ENCODE data around the gene CFD. TPM values are rescaled to one million over a fixed set of nuclear protein-coding genes. Genes with fewer than 3 reads are reported as not detected.

CFD gene
- total RNA-seq, 2 donors from 2014 or later: 0.53 TPM; not detected in 1

- DNase-seq (ENCODE audit: low spot score) (no peak), ATAC-seq (peak; percentile 34 to 52)
- Mint-ChIP-seq H3K36me3 (no peaks in the 10 kb centered on the region), H3K4me1 (ENCODE audit: low read depth in 2 of 2) (peaks cover 0 to 3% of the 10 kb centered on the region in 2 donors), H3K4me3 (no peak overlapping the region), H3K9me3 (no peaks in the 10 kb centered on the region), H3K27ac (no peak overlapping the region), H3K27me3 (no peaks in the 10 kb centered on the region)
Measured at GRCh38 chr19:900302-901111, 41.0 kb downstream of the CFD start.

GRCh38 chr19:901216-902092, 42.0 kb downstream of the CFD start:
- no peaks in the 10 kb centered on the region for H3K27me3 Mint-ChIP-seq
- ATAC-seq (no peak), DNase-seq (ENCODE audit: low spot score) (no peak)
- H3K36me3 Mint-ChIP-seq: no peaks in the 10 kb centered on the region
- no peaks in the 10 kb centered on the region for H3K9me3 Mint-ChIP-seq
- H3K4me3 Mint-ChIP-seq: no peak overlapping the region
- H3K27ac Mint-ChIP-seq: no peak overlapping the region
- peaks cover 0 to 3% of the 10 kb centered on the region in 2 donors for H3K4me1 Mint-ChIP-seq (ENCODE audit: low read depth in 2 of 2)

GRCh38 chr19:902093-902370, 42.6 kb downstream of the CFD start:
- H3K9me3 Mint-ChIP-seq: no peaks in the 10 kb centered on the region
- peaks cover 0 to 3% of the 10 kb centered on the region in 2 donors for H3K4me1 Mint-ChIP-seq (ENCODE audit: low read depth in 2 of 2)
- H3K36me3 Mint-ChIP-seq: no peaks in the 10 kb centered on the region

GRCh38 chr19:902446-903226, 43.2 kb downstream of the CFD start:
- Mint-ChIP-seq H3K27ac (no peak overlapping the region), H3K4me1 (ENCODE audit: low read depth in 2 of 2) (peaks cover 0 to 6% of the 10 kb centered on the region in 2 donors), H3K4me3 (no peak overlapping the region), H3K27me3 (no peaks in the 10 kb centered on the region), H3K9me3 (no peaks in the 10 kb centered on the region), H3K36me3 (no peaks in the 10 kb centered on the region)
- no peak for DNase-seq (ENCODE audit: low spot score)
- ATAC-seq: no peak

More at GRCh38 chr19:902093-902370, 42.6 kb downstream of the CFD start:
- H3K27ac Mint-ChIP-seq: no peak overlapping the region
- no peaks in the 10 kb centered on the region for H3K27me3 Mint-ChIP-seq
- no peak overlapping the region for H3K4me3 Mint-ChIP-seq
- DNase-seq (ENCODE audit: low spot score): no peak
- ATAC-seq: no peak

- no peak overlapping the region for H3K27ac Mint-ChIP-seq
- no peaks in the 10 kb centered on the region for H3K9me3 Mint-ChIP-seq
- no peak overlapping the region for H3K4me3 Mint-ChIP-seq
- DNase-seq (ENCODE audit: low spot score) (no peak), ATAC-seq (no peak)
- H3K27me3 Mint-ChIP-seq: no peaks in the 10 kb centered on the region
- no peaks in the 10 kb centered on the region for H3K36me3 Mint-ChIP-seq
- H3K4me1 Mint-ChIP-seq (ENCODE audit: low read depth in 2 of 2): peaks cover 0 to 8% of the 10 kb centered on the region in 2 donors
Measured at GRCh38 chr19:903266-903797, 43.9 kb downstream of the CFD start.

GRCh38 chr19:904545-904944, 45.1 kb downstream of the CFD start:
- peaks cover 8 to 15% of the 10 kb centered on the region in 2 donors for H3K4me1 Mint-ChIP-seq (ENCODE audit: low read depth in 2 of 2)
- H3K9me3 Mint-ChIP-seq: no peaks in the 10 kb centered on the region
- DNase-seq (ENCODE audit: low spot score) (no peak), ATAC-seq (no peak)
- H3K27me3 Mint-ChIP-seq: no peaks in the 10 kb centered on the region
- no peaks in the 10 kb centered on the region for H3K36me3 Mint-ChIP-seq
- no peak overlapping the region for H3K4me3 Mint-ChIP-seq
- no peak overlapping the region for H3K27ac Mint-ChIP-seq

- Mint-ChIP-seq H3K27me3 (no peaks in the 10 kb centered on the region), H3K9me3 (no peaks in the 10 kb centered on the region), H3K4me3 (no peak overlapping the region), H3K27ac (peak overlapping the region in 1 of 2 donors; percentile 97), H3K4me1 (ENCODE audit: low read depth in 2 of 2) (peaks cover 13 to 20% of the 10 kb centered on the region in 2 donors), H3K36me3 (no peaks in the 10 kb centered on the region)
- no peak for DNase-seq (ENCODE audit: low spot score)
- no peak for ATAC-seq
Measured at GRCh38 chr19:906480-906879, 47.0 kb downstream of the CFD start.

- peak; percentile 9 to 15 for ATAC-seq
- Mint-ChIP-seq H3K27me3 (no peaks in the 10 kb centered on the region), H3K9me3 (no peaks in the 10 kb centered on the region), H3K4me3 (no peak overlapping the region), H3K36me3 (no peaks in the 10 kb centered on the region), H3K4me1 (ENCODE audit: low read depth in 2 of 2) (peaks cover 13 to 20% of the 10 kb centered on the region in 2 donors), H3K27ac (peak overlapping the region in 1 of 2 donors; percentile 97)
- DNase-seq (ENCODE audit: low spot score): no peak
Measured at GRCh38 chr19:907183-907853, 47.9 kb downstream of the CFD start.

GRCh38 chr19:911197-912033, 52.0 kb downstream of the CFD start:
- H3K4me1 Mint-ChIP-seq (ENCODE audit: low read depth in 2 of 2): peaks cover 13 to 20% of the 10 kb centered on the region in 2 donors
- no peak for DNase-seq (ENCODE audit: low spot score)
- H3K4me3 Mint-ChIP-seq: peak overlapping the region; percentile 58
- no peaks in the 10 kb centered on the region for H3K9me3 Mint-ChIP-seq
- peaks cover 0 to 6% of the 10 kb centered on the region in 2 donors for H3K27me3 Mint-ChIP-seq
- no peak for ATAC-seq
- no peaks in the 10 kb centered on the region for H3K36me3 Mint-ChIP-seq
- H3K27ac Mint-ChIP-seq: peak overlapping the region in 1 of 2 donors; percentile 61

- DNase-seq (ENCODE audit: low spot score): no peak
- Mint-ChIP-seq H3K36me3 (no peaks in the 10 kb centered on the region), H3K9me3 (no peaks in the 10 kb centered on the region), H3K4me1 (ENCODE audit: low read depth in 2 of 2) (peaks cover 13 to 18% of the 10 kb centered on the region in 2 donors), H3K27me3 (peaks cover 0 to 6% of the 10 kb centered on the region in 2 donors), H3K4me3 (peak overlapping the region; percentile 72), H3K27ac (peak overlapping the region in 1 of 2 donors; percentile 12)
- peak; percentile 11 to 25 for ATAC-seq
Measured at GRCh38 chr19:912181-913079, 53.0 kb downstream of the CFD start.
